ENCODE results near the gene CYP4V2. TPM values are rescaled to one million over a fixed set of nuclear protein-coding genes. Genes with fewer than 3 reads are reported as not detected.
"Not testable (repeated sequence)": the region's sequence is repeated elsewhere in the genome, so short reads cannot be mapped to it uniquely, and the experiment has no call there.

Gene CYP4V2
- total RNA-seq, 4 donors from 2014 or later = 4.3 to 14.7 (median 4.8) TPM

GRCh38 chr4:186244835-186245234 lies 53.5 kb downstream of the CYP4V2 start:
- H3K4me3 ChIP-seq (ENCODE audit: low read depth, poor library complexity, severe bottlenecking) = no peak overlapping the region
- TF ChIP-seq CTCF (IDR thresholded peaks at IDR 0.05) (no peak), POLR2A (IDR thresholded peaks at IDR 0.05) (no peak)
- WGBS, 2 donors = 80 to 85% methylated on average over 5 of the region's 5 CpGs
- intact Hi-C loops (cut with DNase I; ENCODE audit: low total_unique reads) = no loop called here
- no peak for DNase-seq (ENCODE audit: low spot score in 2 of 2)

- DNase-seq (ENCODE audit: low spot score in 2 of 2); H3K4me3 ChIP-seq (ENCODE audit: low read depth, poor library complexity, severe bottlenecking); intact Hi-C loops (cut with DNase I; ENCODE audit: low total_unique reads): not testable (repeated sequence)
- 86 to 89% methylated on average over 9 of the region's 9 CpGs for WGBS, 2 donors
These were observed 55.8 kb downstream of the CYP4V2 start for GRCh38 chr4:186247062-186247752.

- no peak for TF ChIP-seq CTCF (IDR thresholded peaks at IDR 0.05)
- no peak for TF ChIP-seq POLR2A (IDR thresholded peaks at IDR 0.05)
- 47 to 55% methylated on average over 1 of the region's 1 CpG for WGBS, 2 donors
- no peak overlapping the region for H3K4me3 ChIP-seq (ENCODE audit: low read depth, poor library complexity, severe bottlenecking)
- DNase-seq (ENCODE audit: low spot score in 2 of 2) = no peak
- intact Hi-C loops (cut with DNase I; ENCODE audit: low total_unique reads) = no loop called here
These were observed 57.3 kb downstream of the CYP4V2 start for GRCh38 chr4:186248643-186249042.

GRCh38 chr4:186249785-186250754 lies 58.7 kb downstream of the CYP4V2 start:
- WGBS, 2 donors = 60 to 64% methylated on average over 8 of the region's 8 CpGs
- intact Hi-C loops (cut with DNase I; ENCODE audit: low total_unique reads) = no loop called here
- no peak for DNase-seq (ENCODE audit: low spot score in 2 of 2)
- no peak overlapping the region for H3K4me3 ChIP-seq (ENCODE audit: low read depth, poor library complexity, severe bottlenecking)
- TF ChIP-seq POLR2A (IDR thresholded peaks at IDR 0.05) = no peak
- no peak for TF ChIP-seq CTCF (IDR thresholded peaks at IDR 0.05)

- no peak for DNase-seq (ENCODE audit: low spot score in 2 of 2)
- intact Hi-C loops (cut with DNase I; ENCODE audit: low total_unique reads) = no loop called here
- TF ChIP-seq CTCF (IDR thresholded peaks at IDR 0.05) = no peak
- no peak for TF ChIP-seq POLR2A (IDR thresholded peaks at IDR 0.05)
- H3K4me3 ChIP-seq (ENCODE audit: low read depth, poor library complexity, severe bottlenecking) = no peak overlapping the region
- WGBS, 2 donors = 56 to 63% methylated on average over 2 of the region's 2 CpGs
These were observed 59.4 kb downstream of the CYP4V2 start for GRCh38 chr4:186250760-186251159.

- DNase-seq (ENCODE audit: low spot score in 2 of 2) = no peak
- WGBS, 2 donors = 78 to 90% methylated on average over 3 of the region's 3 CpGs
- intact Hi-C loops (cut with DNase I; ENCODE audit: low total_unique reads) = no loop called here
- H3K4me3 ChIP-seq (ENCODE audit: low read depth, poor library complexity, severe bottlenecking) = no peak overlapping the region
- TF ChIP-seq CTCF (IDR thresholded peaks at IDR 0.05) = no peak
- no peak for TF ChIP-seq POLR2A (IDR thresholded peaks at IDR 0.05)
These were observed 63.8 kb downstream of the CYP4V2 start for GRCh38 chr4:186255122-186255521.

Data from lower leg skin (tissue), 4 donors.